ENCODE results near the gene TTLL7.

TTLL7 gene

DNA sequence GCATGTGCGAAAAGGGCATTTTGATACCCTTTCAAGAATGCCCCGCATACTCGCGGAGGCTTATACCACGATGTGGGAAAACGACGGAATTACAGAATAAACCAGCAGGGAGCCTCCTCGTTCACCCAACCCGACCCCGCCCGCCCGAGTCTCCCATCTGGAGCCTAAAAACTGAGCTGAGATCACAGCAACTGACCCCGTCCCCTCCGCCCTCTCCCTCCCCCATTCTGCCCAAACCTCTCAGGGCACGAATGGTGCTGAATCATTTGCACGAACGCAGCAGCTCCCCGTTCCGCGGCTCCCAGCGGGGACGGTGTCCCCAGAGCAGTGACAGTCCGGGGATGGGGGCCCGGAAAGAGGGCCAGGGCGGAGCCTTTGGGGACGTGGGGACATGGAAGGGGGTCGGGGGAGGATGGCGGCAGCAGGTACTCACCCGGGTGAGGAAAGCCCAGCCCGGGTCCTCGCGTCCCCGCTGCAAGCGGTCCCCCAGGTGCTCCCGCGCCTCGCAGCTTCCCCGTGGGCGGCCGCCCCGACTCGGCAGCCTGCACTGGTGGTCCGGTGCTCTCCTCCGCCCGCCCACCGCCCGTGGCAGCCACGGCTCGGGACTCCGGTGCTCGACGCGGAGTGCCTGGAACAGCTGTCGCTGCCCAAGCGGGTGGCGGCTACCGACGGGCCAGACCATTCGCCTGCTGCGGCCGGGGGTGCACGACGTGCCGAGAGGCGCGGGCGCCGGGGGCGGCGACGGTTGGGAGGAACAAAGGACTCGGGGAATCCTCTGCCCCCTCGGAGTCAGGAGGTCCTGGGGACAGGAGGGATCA, at the start of gene TTLL7:
TTLL7 (minus strand) TSS at position 635 of the 818 bp plus-strand sequence. CDS start 46,921 bp downstream, outside the sequence.
- DNase-seq: peak in 55 of 56 donors; percentile 53 to 97 (median 86)

DNA sequence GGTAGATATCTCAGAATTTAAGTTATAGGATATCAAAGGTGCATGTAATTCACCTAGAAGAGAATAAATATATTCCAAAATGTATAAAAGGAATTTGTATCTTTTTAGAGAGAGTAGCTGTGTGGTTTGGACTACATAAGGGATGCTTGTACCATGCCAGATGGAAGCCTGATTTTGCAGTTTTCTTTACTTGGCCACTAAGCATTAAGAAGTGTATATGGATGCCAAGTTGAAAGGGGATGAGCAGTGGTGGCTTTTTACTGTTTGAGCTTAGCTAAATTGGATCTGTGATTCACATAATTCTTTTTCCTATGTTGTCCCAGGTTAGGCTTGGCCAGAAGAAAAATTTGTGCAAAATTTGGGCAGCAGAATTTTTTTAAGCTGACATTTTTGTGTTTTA, 43.5 kb upstream of the TTLL7 start:
- no peak for DNase-seq

DNA sequence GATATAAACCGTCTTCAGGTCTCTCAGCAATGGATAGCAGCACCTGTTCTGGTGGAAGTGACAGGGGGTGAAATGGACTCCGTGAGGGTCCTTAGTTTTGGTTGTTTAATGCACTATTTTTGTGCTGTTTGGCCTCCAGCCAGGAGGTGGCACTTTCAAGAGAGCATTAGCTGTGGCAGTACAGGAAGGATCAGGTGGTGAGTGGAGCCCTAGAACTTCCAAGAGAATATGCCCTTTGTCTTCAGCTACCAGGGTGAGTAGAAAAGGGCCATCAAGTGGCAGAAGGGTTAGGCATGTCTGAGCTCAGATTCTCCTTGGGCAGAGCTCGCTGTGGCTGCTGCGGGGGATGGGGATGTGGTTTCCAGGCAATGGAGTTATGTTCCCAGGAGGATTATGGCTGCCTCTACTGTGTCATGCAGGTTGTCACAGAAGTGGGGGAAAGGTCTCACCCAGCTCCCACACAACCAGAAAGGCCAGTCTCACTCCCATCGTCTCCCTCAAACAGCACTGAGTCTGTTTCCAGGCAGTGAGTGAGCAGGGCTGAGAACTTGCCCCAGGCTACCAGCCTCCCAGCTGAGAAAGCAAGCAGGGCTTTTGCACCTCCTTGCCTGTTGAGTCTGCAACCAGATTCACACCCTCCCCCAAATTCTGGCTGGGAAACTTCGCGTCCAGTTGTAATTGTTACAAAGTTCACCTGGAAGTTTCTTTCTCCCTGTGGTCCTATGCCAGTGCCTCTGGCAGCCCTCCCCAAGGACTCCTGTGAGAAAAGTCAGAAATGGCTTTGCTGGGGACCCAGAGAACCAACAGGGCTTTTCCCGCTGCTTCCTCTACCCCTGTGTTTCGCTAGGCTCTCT, 39.1 kb upstream of the TTLL7 start:
- no peak for DNase-seq

DNA sequence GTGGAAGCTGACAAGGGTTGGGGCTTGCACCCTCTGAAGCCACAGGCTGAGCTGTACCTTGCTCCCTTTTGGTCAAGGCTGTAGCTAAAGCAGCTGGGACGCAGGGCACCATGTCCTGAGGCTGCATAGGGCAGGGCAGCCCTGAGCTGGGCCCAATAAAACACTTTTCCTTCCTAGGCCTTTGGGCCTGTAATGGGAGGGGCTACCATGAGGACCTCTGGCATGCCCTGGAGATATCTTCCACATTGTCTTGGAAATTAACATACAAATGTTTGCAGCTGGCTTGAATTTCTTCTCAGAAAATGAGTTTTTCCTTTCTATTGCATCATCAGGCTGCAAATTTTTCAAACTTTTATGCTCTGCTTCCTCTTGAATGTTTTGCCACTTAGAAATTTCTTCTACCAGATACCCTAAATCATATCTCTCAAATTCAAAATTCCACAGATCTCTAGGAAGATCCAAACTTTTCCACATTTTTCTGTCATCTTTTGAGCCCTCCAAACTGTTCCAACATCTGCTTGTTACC, 32.9 kb upstream of the TTLL7 start:
- no peak for DNase-seq

DNA sequence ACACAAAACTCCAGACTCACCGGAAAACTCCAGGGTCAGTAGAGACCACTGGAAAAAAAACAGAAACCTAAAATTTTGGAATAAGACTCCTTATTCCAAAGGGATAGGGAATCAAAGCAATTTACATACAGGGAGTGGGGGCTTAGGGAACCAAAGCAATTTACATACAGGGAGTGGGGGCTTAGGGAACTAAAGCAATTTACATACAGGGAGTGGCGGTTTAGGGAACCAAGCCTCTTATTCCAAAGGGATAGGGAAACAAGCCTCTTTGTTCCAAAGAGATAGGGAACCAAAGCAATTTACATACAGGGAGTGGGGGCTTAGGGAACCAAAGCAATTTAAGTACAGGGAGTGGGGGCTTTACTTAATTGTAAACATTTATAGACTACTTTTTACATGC, 28.4 kb upstream of the TTLL7 start:
- no peak for DNase-seq

GRCh38 chr1:84025966-84026365, 27.0 kb upstream of the TTLL7 start:
- DNase-seq: no peak

DNA sequence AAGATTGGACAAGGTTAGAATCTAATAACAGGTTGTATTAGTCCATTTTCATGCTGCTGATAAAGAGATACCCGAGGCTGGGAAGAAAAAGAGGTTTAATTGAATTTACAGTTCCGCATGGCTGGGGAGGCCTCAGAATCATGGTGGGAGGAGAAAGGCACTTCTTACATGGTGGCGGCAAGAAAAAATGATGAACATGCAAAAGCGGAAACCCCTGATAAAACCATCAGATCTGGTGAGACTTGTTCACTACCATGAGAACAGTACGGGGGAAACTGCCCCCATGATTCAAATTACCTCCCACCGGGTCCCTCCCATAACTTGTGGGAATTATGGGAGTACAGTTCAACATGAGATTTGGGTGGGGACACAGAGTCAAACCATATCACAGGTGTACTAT, 22.9 kb upstream of the TTLL7 start:
- DNase-seq: no peak

GRCh38 chr1:84020151-84020550, 21.2 kb upstream of the TTLL7 start:
- no peak for DNase-seq

GRCh38 chr1:84019217-84019616, 20.3 kb upstream of the TTLL7 start:
- DNase-seq: no peak

- DNase-seq: no peak
These were observed 14.8 kb upstream of the TTLL7 start for GRCh38 chr1:84013708-84014107.

DNA sequence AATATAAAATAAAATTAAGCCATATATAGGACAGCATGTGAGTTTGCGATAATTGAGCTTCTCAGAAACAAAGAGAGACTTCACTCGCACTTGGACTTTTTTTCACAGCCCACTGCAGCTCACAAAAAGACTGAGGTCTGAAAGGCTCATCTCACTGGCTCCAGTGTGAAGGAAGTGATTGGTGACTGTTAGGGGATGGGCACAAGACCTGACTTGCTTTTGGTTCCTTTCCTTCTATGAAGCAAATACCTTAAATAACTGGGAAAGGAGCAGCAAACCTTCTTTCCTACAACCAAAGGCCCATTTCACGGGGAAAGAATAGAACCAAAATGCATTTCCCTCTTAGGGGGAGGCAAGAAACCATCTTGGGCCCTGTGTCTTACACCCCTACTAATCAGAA, 13.1 kb upstream of the TTLL7 start:
- no peak for DNase-seq

DNA sequence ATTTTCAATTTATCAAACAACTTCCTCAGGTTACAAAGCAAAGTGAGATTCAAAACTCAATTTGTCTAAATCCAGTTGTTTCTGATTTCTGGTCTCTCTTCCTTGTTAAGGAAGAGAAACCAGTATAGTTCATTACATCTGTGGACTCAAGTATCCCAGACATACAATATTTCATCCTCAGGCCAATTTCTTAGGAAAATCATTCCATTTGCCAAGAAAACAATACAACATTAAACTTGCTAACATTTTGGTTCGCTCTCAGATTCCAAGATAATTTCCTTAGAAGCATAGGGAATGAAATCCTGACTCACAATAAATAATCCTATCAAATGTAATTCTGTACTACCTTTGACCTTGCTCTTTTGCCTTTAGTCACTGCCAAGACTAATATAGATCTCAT, 11.2 kb upstream of the TTLL7 start:
- no peak for DNase-seq

GRCh38 chr1:84008631-84009030, 9.7 kb upstream of the TTLL7 start:
- no peak for DNase-seq

DNA sequence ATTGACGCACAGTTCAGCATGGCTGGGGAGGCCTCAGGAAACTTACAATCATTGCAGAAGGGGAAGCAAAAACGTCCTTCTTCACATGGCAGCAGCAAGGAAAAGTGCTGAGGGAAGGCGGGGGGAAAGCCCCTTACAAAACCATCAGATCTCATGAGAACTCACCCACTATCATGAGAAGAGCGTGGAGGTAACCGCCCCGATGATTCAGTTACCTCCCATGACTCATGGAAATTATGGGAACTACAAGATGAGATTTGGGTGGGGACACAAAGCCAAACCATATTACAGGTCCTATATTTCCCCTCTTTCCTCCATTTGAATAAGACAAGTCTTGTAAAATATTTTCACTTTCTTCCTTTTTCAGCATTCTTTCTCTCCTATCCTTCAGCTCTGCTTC, 7.7 kb upstream of the TTLL7 start:
- no peak for DNase-seq

GRCh38 chr1:84001501-84001900, 2.6 kb upstream of the TTLL7 start:
- peak in 1 of 56 donors; percentile 5 for DNase-seq

- DNase-seq: peak in 1 of 56 donors; percentile 6
These were observed 2.1 kb upstream of the TTLL7 start for GRCh38 chr1:84000954-84001495.

DNA sequence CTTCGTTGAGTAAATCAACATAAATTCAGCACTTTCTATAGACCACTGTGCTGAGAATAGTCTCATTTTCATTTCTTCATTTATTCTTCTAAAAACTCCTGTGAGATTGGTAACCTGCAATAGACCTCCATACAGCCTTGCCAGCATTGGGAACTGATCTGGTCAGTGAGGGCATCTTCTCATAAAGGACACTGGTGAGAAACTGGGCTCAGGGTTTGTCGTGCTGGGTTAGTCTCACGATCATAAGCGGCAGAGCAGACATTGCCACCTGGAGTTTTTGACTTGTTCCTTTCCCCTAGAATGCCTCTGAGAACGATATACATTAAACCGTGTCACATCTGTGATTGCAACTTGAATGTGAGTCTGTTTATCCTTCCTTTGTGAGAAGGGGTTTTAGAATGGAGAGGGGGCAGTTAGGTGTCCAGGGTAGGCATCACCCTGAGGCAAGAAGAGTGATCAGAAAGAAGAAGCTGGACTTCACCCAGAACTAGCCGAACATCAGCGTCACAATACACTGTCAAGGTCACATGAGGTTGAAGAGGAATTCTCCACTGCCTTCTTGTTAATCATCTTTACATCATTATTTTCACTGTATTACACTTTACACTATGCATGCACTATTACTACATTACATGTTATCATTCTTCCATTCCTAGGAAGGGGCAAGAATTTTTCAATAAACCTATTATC, 1.4 kb upstream of the TTLL7 start:
- DNase-seq: peak in 2 of 56 donors; percentile 1 to 8

DNA sequence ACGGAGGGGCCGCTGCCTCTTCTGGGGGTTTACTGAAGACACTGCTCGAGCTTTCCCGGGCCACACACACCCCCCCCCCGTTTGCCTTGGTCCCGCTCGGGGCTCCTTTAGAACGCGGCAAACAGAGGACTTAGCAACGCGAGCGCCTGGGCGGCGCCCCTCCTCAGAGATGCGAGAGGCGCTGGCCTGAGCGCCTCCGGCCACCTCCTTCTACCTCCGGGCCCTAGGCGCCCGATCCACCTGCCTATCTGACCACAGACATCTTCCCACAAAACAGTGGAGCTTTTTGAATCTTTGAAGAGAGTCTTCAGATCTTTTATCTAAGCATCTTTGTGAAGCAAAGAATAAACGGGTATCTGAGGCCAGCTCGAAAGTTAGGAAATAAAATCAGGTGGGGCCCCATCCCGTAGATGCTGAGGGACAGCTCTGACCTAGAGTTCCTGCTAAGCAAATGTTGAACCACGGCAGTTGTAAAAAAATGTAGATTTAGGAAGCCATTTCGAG, 436 bp upstream of the TTLL7 start:
- peak in 41 of 56 donors; percentile 64 to 97 (median 88) for DNase-seq

- DNase-seq: no peak
These were observed 781 bp downstream of the TTLL7 start for GRCh38 chr1:83998205-83998497.

GRCh38 chr1:83997631-83998030, 1.3 kb downstream of the TTLL7 start:
- no peak for DNase-seq

- DNase-seq: no peak
These were observed 2.3 kb downstream of the TTLL7 start for GRCh38 chr1:83996621-83997020.
